Bone marrow (tissue), 2 donors: ENCODE measurements around the gene RNASE11.
"Not testable (repeated sequence)": the region's sequence is repeated elsewhere in the genome, so short reads cannot be mapped to it uniquely, and the experiment has no call there.

Experiments
- DNase-seq, 2 donors: peaks; one replicate each; lab custom pipeline; 2025; lab: John Stamatoyannopoulos, UW

The RNASE11 gene

DNA sequence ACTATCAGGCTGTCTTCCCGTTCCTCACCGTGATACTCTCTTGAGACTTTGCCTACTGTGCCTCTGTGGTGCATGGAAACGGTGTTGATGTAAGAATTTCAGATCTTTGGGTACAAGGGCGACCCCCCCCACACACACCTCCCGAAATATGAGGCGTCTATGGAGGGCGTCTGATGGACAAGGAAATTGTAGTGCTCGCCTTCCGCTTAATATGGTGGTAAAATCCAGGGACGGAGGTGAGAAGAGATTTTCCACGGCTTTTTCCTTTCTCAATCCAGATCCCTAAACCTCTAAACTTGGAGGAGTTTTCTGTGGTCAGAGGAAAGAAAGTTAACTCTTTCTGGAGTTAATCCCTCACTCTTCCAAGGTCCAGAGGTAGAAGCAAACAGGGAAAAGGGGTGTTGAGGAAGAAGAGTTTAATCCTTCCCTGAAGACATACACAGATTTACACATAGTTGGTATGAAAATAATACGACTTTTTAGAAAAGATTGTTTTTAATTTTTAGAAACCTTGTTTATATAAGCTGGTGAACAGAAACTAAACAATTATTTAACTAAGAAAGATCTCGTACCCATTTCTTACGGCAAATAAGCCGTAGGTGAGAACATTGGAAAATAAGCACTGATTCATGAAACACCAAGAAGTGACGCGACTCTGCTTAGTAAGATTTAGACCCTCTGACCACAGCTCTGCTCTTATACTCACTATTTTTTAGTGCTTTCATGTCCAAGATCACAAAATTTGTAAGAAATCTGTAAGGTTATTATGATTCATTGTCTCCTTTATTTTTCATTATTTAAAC is 26.4 kb upstream of the RNASE11 start:
- no peak for DNase-seq

DNA sequence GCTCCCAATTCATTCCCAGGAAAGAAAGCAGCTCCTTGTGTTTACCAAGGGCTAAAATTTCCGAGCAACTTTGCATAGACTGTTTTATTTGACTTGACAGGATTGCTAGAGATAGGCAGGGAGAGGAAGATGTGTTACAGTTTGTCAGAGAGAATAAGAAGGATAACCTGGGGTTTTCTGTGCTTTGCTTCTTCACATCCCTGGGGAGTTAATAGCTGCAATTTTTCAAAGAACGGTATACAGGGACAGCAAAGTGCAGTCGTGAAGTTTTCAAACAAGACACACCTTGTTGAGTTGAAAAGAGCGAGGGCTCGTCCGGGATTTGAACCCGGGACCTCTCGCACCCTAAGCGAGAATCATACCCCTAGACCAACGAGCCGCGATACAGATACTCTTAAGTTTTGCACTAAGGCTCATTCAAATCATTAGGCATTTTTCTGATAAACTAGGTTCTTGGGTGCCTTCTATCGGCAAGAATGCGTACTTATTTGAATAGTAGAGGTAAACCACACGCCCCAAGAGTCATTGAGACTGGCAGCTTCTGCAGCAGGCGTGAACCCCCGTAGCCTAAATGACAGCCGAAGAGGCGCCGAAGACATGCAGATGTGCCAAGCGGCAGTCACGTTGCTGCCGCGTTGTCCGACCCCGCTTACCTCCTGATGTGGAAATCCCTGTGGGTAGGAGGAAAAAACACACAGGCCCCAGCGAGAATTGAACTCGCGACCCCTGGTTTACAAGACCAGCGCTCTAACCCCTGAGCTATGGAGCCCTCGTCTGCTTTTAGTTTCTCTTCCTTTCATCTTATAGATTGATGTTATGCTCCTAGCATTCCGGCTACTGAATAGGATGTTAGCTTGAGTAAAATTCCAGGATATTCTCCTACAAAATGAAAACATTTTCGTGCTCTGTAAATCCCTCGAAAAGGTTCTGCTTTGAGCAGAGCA is 25.6 kb upstream of the RNASE11 start:
- DNase-seq = peak; percentile 75 to 94

DNA sequence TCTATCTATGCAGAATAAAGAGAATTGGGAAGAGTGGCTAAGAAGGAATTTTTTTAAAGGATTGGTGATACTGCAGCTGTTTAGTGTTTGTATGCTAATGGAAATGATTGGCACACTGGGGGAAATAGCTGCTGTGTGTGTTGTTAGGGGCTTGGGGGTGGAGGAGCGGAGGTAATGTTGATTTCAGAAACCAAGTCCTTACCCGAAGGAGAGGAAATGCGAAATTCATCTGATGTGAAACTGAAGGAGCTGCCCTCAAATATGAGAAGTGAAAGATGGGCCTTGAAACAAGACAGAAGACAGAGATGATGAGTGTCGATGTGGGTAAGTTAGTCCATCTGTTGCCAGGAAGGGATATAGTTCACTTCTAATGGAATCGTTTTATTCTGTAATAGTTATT is 24.6 kb upstream of the RNASE11 start:
- no peak for DNase-seq

DNA sequence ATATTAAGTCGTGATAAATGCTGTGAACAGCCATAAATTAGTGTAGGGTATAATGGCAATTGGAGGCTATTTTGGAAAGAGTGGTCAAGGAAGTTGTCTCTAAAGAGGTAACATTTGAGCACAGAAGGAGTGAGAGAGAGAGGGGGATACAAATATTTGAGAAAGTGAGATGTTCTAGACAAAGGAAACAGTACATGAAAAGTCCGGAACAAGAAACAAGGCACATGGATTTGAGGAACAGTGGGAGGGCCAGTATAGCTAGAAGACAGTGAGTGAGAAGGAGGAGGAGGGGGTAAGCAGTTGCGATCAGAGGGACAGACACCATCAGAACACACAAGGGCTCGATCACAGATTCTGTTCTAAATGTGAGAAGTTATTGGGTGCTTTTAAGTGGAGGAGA is 23.5 kb upstream of the RNASE11 start:
- DNase-seq = no peak

DNA sequence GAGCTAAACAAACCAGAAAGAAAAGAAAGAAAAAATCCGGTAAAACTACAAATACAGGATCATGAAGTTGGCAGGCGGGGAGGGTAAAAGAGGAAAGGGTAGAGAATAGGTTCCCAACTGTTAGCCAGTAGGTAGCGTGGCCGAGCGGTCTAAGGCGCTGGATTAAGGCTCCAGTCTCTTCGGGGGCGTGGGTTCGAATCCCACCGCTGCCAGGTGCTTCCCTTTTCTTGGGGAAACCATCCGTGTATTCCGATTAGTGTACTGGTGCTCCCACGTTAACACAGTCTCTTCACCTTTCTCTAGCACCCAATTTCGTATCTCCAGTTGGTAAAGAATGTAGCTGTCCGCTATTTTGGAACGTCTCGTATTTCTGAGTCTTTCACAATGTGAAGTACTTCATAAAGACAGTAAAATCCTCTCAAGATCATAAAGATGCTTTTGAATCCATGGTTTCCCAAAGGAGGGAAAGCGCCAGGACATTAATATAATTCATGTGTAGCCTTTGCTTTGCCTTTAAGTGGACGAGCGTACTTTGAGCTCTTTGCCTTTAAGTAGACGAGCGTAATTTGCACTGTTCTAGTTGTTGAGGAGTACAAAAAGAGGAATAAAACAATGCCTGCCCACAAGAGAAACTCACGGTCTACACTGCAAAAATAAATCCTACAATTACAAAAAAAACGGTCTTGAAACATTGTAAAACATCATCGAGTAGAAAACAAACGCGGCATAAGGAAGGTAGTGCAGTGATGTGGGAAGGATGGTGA is 22.4 kb upstream of the RNASE11 start:
- peak; percentile 53 to 65 for DNase-seq

DNA sequence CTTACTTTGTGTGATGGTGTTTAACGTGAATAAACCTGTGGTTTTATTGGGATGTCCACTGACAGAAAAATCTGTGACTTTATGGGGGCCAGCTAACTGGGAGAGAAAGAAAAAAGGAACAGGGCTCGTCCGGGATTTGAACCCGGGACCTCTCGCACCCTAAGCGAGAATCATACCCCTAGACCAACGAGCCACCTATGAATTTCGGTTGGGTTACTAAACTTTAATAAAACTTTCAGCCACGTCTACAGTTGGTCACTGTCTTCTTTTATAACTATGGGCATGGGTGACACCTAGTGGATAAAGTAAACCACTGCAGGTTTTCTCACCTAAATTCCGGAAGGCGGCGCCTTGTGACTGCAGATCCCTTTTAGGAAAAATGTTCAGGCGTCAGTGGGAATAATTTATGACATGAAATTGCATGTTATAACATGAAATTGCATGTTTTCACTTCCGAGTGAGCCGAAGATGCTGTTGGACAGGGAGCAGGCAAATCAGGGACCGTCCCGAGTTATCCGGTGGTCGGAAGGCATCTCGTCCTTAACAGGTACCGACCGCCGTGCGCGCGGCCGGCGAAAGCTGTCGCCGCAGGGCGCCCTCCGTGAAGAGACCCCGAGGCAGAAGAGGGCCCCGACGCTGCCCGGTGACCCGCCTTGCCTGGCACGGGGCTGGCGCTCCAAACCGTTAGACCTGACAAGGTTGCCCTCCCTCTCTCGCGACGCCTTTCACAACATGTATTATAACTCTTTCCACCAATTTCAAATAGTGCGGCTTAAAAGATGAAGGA is 21.6 kb upstream of the RNASE11 start:
- peak; percentile 65 to 90 for DNase-seq

DNA sequence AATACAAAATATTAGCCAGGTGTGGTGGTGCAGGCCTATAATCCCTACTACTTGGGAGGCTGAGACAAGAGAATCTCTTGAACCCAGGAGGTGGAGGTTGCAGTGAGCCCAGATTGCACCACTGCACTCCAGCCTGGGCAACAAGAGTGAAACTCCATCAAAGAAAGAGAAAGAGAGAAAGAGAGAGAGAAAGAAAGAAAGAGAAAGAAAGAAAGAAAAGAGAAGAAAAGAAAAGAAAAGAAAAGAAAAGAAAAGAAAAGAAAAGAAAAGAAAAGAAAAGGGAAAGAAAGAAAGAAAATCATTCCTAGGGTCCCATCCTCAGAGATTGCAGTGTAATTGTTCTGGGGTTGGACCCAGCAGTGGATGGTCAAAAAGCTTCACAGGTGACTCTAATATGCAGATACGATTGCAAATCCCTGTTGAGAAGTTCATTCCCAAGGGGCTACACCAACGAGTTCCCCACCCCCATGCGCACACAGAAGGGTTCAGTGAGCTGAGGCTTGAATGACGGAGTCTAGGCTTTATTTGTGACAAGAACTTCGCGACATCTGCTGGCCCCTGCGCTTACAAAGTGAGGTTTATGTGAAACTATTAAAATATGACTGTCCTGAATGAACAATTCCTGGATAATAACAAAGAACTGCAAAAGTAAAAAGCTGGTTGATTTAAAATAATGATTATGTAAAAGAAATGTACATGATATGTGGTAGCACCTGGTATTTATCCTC is 20.7 kb upstream of the RNASE11 start:
- DNase-seq = no peak

DNA sequence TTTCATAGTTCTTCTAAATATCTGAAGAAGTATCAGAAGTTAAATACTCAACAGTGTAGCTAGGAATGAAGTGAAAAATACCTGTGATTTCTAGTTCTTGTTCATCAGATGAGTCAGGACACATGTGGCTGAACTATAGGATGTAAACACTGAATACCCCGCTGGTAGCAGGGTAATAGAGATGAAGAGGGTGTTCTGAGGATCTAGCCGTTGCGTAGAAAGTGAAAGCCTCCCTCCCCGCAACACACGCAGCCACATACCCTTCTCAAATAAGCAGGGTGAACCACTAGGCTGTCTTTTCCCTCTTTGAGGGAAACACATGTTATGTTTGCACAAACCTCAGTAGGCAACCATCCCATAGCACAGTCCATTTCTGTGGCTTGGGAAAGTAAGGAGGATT is 19.8 kb upstream of the RNASE11 start:
- no peak for DNase-seq

DNA sequence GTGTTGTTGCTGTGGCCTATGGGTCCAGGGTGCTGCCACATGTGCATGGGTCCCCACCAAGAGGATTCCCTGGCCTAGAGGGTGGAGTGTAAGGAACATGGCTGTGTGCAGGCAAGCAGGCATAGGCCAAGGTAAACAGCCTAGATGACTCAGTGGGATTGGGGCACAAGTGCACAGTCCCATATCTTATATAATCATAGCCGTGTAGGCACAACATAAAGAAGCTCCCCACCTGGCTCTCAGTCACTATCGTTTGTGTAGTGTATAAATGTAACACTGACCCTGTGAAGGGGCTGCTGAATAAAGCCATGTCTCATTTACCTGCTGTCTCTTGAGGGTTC is 19.1 kb upstream of the RNASE11 start:
- DNase-seq = no peak

DNA sequence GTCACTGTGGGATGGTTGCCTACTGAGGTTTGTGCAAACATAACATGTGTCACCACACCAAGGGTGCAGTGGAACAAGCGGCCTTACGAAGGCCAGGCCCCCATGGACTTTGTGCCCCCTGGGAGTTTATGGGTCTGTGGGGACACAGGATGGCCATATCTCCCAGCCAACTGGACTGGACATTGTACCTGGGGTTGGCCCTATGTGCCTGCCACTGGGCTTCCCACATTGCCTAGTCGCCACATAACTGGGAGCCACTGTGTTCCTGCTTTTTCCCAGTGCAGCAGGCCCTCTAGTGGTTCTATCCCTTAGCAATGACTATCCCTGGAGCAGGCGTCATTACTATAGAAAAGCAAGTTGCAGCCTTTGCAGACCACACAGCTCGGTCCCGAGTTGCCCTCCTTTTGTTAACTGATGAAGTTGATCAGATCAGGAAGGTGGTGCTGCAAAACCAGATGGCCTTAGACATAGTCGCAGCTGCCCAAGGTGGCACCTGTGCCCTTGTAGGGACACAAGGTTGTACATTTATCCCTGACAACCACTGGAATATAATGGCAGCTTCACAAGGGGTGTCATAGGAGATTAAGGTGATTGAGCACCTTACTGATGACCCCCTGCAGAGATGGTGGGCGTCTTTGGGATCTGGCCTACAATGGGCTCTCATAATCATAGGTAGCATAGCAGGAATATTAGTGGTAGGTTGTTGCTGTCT is 18.5 kb upstream of the RNASE11 start:
- no peak for DNase-seq

DNA sequence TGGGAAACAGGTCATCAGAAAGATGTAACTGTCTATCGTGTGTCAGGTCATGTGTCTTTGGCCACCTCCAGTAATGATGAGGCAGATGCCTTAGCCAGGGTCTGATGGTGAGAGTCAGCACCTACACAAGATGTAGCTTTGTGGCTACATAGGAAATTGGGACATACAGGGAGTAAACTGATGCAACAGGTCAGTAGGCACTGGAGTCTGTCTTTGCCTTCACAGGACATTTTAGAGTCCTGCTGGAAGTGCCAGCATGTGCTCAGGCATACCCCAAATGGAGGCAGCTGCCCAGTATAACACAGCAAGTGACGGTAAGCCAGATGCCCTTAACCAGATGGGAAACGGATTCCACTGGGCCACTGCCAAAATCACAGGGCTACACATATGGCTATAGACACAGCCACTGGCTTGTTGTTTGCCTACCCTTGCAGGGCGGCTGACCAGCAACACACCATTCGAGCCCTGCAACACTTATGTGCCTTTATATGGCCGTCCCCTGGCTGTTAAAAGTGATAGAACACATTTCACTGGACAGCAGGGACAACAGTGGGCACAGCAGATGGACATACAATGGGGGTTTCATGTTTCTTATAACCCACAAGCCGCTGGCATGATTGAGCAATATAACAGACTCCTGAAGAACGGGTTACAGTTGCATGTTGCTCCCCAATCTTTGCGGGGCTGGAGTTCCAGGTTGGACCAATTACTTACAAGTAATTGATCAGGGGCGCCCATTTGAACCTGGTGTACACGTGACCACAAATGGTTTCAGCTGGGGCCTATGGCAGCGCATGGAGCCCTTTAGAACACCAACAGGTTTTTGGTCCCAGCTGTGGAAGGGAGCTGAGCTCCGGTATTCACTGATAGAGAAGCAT is 16.3 kb upstream of the RNASE11 start:
- DNase-seq = no peak

DNA sequence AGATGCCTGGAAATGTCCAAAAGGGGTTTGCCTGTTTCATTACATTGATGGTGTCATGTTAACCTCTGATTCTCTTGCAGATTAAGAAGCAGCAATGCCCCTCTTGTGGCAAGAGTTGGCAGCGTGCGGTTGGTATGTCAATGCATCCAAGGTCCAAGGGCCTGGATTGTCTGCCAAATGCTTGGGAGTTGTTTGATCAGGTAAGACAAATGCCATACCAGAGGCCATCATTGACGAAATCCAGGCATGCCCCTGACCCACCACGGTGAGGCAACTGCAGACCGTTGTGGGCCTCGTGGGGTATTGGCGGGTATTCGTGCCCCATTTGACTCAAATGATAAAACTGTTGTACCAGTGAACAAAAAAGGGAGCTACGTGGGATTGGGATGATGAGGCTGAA is 14.8 kb upstream of the RNASE11 start:
- no peak for DNase-seq

DNA sequence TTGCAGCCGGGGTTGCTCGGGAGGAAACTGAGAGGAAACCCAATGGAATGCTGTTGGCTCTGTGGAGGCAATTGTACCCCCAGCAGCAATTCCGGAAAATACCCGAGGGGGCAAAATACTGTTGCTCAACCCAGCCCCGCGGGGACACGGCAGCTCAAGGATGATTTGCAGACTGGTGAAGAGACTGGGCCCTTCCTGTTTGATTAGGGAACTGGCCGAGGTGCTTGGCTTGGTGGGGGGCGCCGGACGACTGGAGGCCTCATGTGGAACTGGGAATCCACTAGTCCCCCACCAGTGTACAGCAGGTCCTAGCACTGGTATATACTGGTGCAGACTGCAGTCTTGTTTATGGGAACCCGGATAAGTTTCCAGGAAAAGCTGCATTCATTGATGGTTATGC is 13.7 kb upstream of the RNASE11 start:
- DNase-seq = no peak

DNA sequence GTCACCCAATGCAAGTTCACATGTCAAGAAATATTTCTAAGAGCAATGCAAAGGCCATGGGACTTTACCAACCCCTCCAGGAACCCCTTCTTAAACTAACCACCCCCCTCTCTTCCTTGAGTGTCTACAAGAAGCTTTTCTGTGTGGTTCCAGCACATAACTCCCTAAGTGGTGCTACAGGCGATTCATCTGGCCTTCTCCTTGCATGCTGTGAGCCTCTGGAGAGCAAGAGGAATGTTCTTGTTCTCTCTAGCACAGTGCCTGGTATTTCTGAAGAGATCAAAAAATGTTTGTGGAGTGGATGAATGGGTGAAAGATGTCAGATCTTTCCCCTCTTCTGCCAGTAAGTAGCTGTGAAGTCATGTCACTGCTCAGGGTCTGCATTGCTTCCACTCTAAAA is 9.3 kb upstream of the RNASE11 start:
- no peak for DNase-seq

DNA sequence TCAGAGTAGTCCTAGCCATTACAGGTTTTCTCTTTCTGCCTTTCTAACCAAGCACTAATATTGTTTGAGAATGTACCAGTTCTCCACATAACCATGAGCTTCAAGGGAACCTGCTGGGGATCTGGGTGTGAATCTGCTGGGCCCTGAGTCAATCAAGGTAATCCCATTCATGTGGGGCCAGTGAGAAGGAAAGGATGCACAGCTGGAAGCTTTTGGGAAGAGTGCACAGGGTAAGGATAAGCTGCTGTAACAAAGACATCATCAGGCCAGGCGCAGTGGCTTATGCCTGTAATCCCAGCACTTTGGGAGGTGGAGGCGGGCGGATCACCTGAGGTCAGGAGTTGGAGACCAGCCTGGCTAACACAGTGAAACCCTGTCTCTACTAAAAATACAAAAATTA is 7.9 kb upstream of the RNASE11 start:
- not testable (repeated sequence) for DNase-seq

DNA sequence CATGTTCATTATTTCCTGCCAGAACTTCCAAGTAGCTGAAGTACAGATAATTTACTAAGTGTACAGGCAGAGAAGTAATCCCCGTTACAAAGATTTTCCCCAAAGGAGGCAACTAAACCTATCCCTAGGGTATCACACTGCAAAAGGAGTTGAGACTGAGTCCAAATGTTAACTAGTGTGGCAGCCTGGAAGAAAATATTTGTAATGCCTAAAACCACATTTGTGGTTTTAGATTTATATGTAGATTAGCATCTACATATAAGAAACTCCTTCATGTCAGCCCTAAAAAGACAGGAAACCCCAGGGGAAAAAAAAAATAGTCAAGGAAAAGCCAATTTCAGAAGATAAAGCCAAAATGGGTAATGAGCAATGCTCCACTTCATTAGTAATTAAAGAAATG is 4.8 kb upstream of the RNASE11 start:
- DNase-seq = no peak

DNA sequence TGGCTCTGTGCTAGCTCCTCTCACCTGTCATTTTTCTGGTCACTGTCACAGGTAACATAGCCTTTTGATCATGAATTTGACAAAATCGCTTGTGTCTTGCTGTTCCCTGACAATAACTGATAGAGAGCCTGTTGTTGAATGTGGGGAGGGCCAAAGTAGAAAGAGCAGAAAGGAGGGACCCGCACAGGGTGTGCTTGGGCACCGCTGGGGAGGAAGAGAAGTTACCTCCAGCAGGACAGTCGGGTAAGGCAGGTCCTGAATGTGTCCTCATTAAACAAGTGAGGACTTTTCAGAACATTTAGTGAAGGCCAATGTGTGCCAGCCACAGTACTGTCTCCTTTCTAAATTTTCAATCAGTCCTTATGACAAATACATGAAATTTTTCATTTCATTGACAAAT is 3.4 kb upstream of the RNASE11 start, which contains the start of gene RNASE12:
Gene RNASE12, minus strand, starts transcription at position 142 of the 400 bp plus-strand sequence. CDS start 653 bp downstream, outside the sequence.
- no peak for DNase-seq

DNA sequence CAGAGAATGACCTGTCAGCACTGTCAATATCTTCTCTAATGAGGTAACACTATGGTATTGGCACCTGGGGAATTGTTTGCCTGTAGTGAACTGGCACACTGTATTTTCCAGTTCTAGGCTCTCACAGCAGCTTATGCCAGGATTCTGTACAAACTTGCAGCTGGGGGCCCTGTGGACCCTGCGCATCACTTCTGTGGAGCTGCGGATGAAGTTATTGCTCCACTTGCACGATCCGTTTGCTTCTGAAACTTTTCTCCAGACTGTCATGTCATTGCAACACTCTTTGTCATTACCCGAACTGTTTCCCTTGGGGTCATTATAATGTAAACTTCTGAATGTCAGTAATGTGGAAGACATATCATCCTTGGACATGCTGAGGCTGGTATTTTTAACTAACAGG is 3.9 kb downstream of the RNASE11 start:
- no peak for DNase-seq

DNA sequence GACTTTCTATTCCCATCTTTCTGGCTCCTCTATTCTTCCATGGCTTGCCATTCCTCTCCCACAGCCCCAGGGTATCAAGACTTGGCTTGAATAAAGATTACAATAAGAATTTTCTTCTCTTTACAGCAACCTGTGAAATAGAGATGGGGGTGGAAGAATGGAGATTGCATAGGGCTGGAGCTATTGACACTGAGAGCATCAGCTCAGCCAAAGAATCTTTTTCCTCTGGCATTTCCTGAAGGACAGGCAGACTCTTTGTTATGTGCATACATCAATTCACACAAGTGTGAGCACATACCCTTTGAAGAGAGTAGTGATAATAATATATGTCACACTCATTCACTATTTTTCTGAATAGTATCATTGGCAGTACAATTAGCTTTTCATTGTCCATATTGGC is 4.7 kb downstream of the RNASE11 start:
- no peak for DNase-seq
